Measurements from ENCODE around the gene METRNL. TPM values are rescaled to one million over a fixed set of nuclear protein-coding genes. Genes with fewer than 3 reads are reported as not detected.

METRNL gene
- total RNA-seq, 1 donor = 140 TPM

- Histone ChIP-seq H4K20me1 (ENCODE audit: insufficient read depth, low read length) (no peaks in the 10 kb centered on the region), H3K27me3 (ENCODE audit: insufficient read depth, low read length) (no peaks in the 10 kb centered on the region), H3K4me2 (ENCODE audit: insufficient read depth, low read length) (no peak overlapping the region), H3K9me3 (ENCODE audit: low read depth, low read length) (peaks cover 4% of the 10 kb centered on the region), H3K79me2 (ENCODE audit: insufficient read depth, low read length) (no peaks in the 10 kb centered on the region), H2AFZ (ENCODE audit: low read length) (no peak overlapping the region), H3K27ac (ENCODE audit: low read depth, low read length) (no peak overlapping the region), H3K36me3 (ENCODE audit: insufficient read depth, low read length) (no peaks in the 10 kb centered on the region), H3K4me1 (ENCODE audit: insufficient read depth, low read length) (peaks cover 23% of the 10 kb centered on the region), H3K4me3 (ENCODE audit: insufficient read depth, low read length) (no peak overlapping the region)
- DNase-seq (ENCODE audit: insufficient read length, low spot score, missing footprints) = no peak
- TF ChIP-seq CTCF (IDR thresholded peaks at IDR 0.05; ENCODE audit: extremely low read depth, low read depth, low read length) = no peak
These were observed 26.7 kb downstream of the METRNL start for GRCh38 chr17:83106056-83106588.

- no peak for DNase-seq (ENCODE audit: insufficient read length, low spot score, missing footprints)
- no peaks in the 10 kb centered on the region for H3K36me3 ChIP-seq (ENCODE audit: insufficient read depth, low read length)
- no peaks in the 10 kb centered on the region for H4K20me1 ChIP-seq (ENCODE audit: insufficient read depth, low read length)
- no peaks in the 10 kb centered on the region for H3K79me2 ChIP-seq (ENCODE audit: insufficient read depth, low read length)
- H3K4me1 ChIP-seq (ENCODE audit: insufficient read depth, low read length) = peaks cover 22% of the 10 kb centered on the region
- H3K27me3 ChIP-seq (ENCODE audit: insufficient read depth, low read length) = no peaks in the 10 kb centered on the region
- no peak for TF ChIP-seq CTCF (IDR thresholded peaks at IDR 0.05; ENCODE audit: extremely low read depth, low read depth, low read length)
- H3K4me2 ChIP-seq (ENCODE audit: insufficient read depth, low read length) = no peak overlapping the region
- peaks cover 4% of the 10 kb centered on the region for H3K9me3 ChIP-seq (ENCODE audit: low read depth, low read length)
- no peak overlapping the region for H2AFZ ChIP-seq (ENCODE audit: low read length)
- H3K4me3 ChIP-seq (ENCODE audit: insufficient read depth, low read length) = no peak overlapping the region
- H3K27ac ChIP-seq (ENCODE audit: low read depth, low read length) = no peak overlapping the region
These were observed 27.7 kb downstream of the METRNL start for GRCh38 chr17:83106913-83107655.

- Histone ChIP-seq H3K27me3 (ENCODE audit: insufficient read depth, low read length) (no peaks in the 10 kb centered on the region), H3K36me3 (ENCODE audit: insufficient read depth, low read length) (no peaks in the 10 kb centered on the region), H3K4me1 (ENCODE audit: insufficient read depth, low read length) (peaks cover 22% of the 10 kb centered on the region), H3K4me3 (ENCODE audit: insufficient read depth, low read length) (no peak overlapping the region), H3K27ac (ENCODE audit: low read depth, low read length) (no peak overlapping the region), H3K9me3 (ENCODE audit: low read depth, low read length) (peaks cover 4% of the 10 kb centered on the region), H3K79me2 (ENCODE audit: insufficient read depth, low read length) (no peaks in the 10 kb centered on the region), H4K20me1 (ENCODE audit: insufficient read depth, low read length) (no peaks in the 10 kb centered on the region), H3K4me2 (ENCODE audit: insufficient read depth, low read length) (no peak overlapping the region), H2AFZ (ENCODE audit: low read length) (no peak overlapping the region)
- no peak for TF ChIP-seq CTCF (IDR thresholded peaks at IDR 0.05; ENCODE audit: extremely low read depth, low read depth, low read length)
- DNase-seq (ENCODE audit: insufficient read length, low spot score, missing footprints) = no peak
These were observed 28.2 kb downstream of the METRNL start for GRCh38 chr17:83107656-83108048.

GRCh38 chr17:83108709-83109108 is 29.3 kb downstream of the METRNL start:
- Histone ChIP-seq H3K27me3 (ENCODE audit: insufficient read depth, low read length) (no peaks in the 10 kb centered on the region), H2AFZ (ENCODE audit: low read length) (no peak overlapping the region), H3K27ac (ENCODE audit: low read depth, low read length) (no peak overlapping the region), H3K4me1 (ENCODE audit: insufficient read depth, low read length) (peaks cover 22% of the 10 kb centered on the region), H3K4me2 (ENCODE audit: insufficient read depth, low read length) (no peak overlapping the region), H3K9me3 (ENCODE audit: low read depth, low read length) (peaks cover 4% of the 10 kb centered on the region), H3K79me2 (ENCODE audit: insufficient read depth, low read length) (no peaks in the 10 kb centered on the region), H3K4me3 (ENCODE audit: insufficient read depth, low read length) (no peak overlapping the region), H3K36me3 (ENCODE audit: insufficient read depth, low read length) (no peaks in the 10 kb centered on the region), H4K20me1 (ENCODE audit: insufficient read depth, low read length) (no peaks in the 10 kb centered on the region)
- DNase-seq (ENCODE audit: insufficient read length, low spot score, missing footprints) = no peak
- no peak for TF ChIP-seq CTCF (IDR thresholded peaks at IDR 0.05; ENCODE audit: extremely low read depth, low read depth, low read length)

Data from osteoblast (primary cell).